Neural cell (in vitro differentiated cells): Measurements from ENCODE around the gene SCGB1D2. TPM values are rescaled to one million over a fixed set of nuclear protein-coding genes. Genes with fewer than 3 reads are reported as not detected.

Experiments
- H2AFZ ChIP-seq: fragments of 200-600, 300-800 bp; sonication (generic), shearing (Covaris generic); 2 replicates; pipeline ENCODE4 v1.6.0; 2014; ENCODE audit warnings: low read depth, mild to moderate bottlenecking, antibody characterized with exemption, low read length, moderate library complexity
- H3F3A ChIP-seq: fragments of 200-600 bp; shearing (Covaris generic); 2 replicates; pipeline ENCODE4 v1.6.1; 2016; ENCODE audit warnings: mild to moderate bottlenecking, moderate library complexity, mixed read lengths, antibody characterized with exemption, low read length; ENCODE audit not compliant: insufficient read depth, poor library complexity, severe bottlenecking
- H3K27ac ChIP-seq: fragments of 200-600, 300-800 bp; sonication (generic), shearing (Covaris generic); 2 replicates; pipeline ENCODE4 v1.5.1; 2014; ENCODE audit warnings: mild to moderate bottlenecking, low read length, moderate library complexity
- H3K27me3 ChIP-seq: fragments of 300-800, 200-600 bp; sonication (generic), shearing (Covaris generic); 2 replicates; pipeline ENCODE4 v1.6.0; 2014; ENCODE audit warnings: mild to moderate bottlenecking, low read depth, low read length, moderate library complexity; ENCODE audit not compliant: insufficient read depth
- H3K36me3 ChIP-seq: fragments of 300-800, 200-600 bp; sonication (generic), shearing (Covaris generic); 2 replicates; pipeline ENCODE4 v1.5.1; 2014; ENCODE audit warnings: mild to moderate bottlenecking, antibody characterized with exemption, low read length, moderate library complexity; ENCODE audit not compliant: insufficient read depth
- H3K4me2 ChIP-seq: fragments of 300-800, 200-600 bp; sonication (generic), shearing (Covaris generic); 2 replicates; pipeline ENCODE4 v1.6.0; 2014; ENCODE audit warnings: mild to moderate bottlenecking, low read length
- H3K4me3 ChIP-seq: fragments of 300-800, 200-600 bp; sonication (generic), shearing (Covaris generic); 2 replicates; pipeline ENCODE4 v1.5.1; 2014; ENCODE audit warnings: mild to moderate bottlenecking, low read length, moderate library complexity
- H3K79me2 ChIP-seq: fragments of 200-600 bp; shearing (Covaris generic); replicated peaks from 2 replicates; pipeline ENCODE4 v1.6.0; 2014; ENCODE audit warnings: mild to moderate bottlenecking, low read length, moderate library complexity; ENCODE audit not compliant: insufficient read depth
- H3K9ac ChIP-seq: fragments of 300-800, 200-600 bp; sonication (generic), shearing (Covaris generic); 2 replicates; pipeline ENCODE4 v1.6.1; 2016; ENCODE audit warnings: mild to moderate bottlenecking, low read length, mixed read lengths
- H3K9me2 ChIP-seq: fragments of 200-600 bp; shearing (Covaris generic); 2 replicates; pipeline ENCODE4 v1.6.1; 2016; ENCODE audit warnings: mild to moderate bottlenecking, low read length, mixed read lengths; ENCODE audit not compliant: insufficient read depth
- H3K9me3 ChIP-seq: fragments of 200-600, 300-800 bp; sonication (generic), shearing (Covaris generic); 2 replicates; pipeline ENCODE4 v1.6.1; 2016; ENCODE audit warnings: mild to moderate bottlenecking, mixed run types, low read length, moderate library complexity, mixed read lengths
- H4K20me1 ChIP-seq: fragments of 200-600 bp; shearing (Covaris generic); 2 replicates; pipeline ENCODE4 v1.6.1; 2016; ENCODE audit warnings: mild to moderate bottlenecking, mixed run types; ENCODE audit not compliant: insufficient read depth
- EP300 ChIP-seq: fragments of 450-650 bp; conservative IDR thresholded peaks from 2 replicates; pipeline ENCODE4 v1.6.1; 2014; ENCODE audit warnings: antibody characterized with exemption, mild to moderate bottlenecking, moderate library complexity; ENCODE audit not compliant: poor library complexity, severe bottlenecking
- EZH2 ChIP-seq: fragments of 200-600, 300-800 bp; shearing (Covaris generic), sonication (generic); IDR thresholded peaks from 2 replicates; pipeline ENCODE4 v1.6.1; 2014; ENCODE audit warnings: antibody characterized with exemption, low read length, borderline replicate concordance, mild to moderate bottlenecking; ENCODE audit not compliant: insufficient read depth, poor library complexity, severe bottlenecking
- MXI1 ChIP-seq: fragments of 450-650 bp; conservative IDR thresholded peaks from 2 replicates; pipeline ENCODE4 v1.6.1; 2014; ENCODE audit warnings: antibody characterized with exemption, mild to moderate bottlenecking; ENCODE audit not compliant: poor library complexity, severe bottlenecking
- POLR2AphosphoS5 ChIP-seq: IDR thresholded peaks from 2 replicates; pipeline ENCODE4 v1.6.1; 2012
- RAD21 ChIP-seq: fragments of 450-650 bp; conservative IDR thresholded peaks from 2 replicates; pipeline ENCODE4 v1.6.1; 2014; ENCODE audit warnings: antibody characterized with exemption, mild to moderate bottlenecking, moderate library complexity
- SMC3 ChIP-seq: fragments of 450-650 bp; conservative IDR thresholded peaks from 2 replicates; pipeline ENCODE4 v1.6.1; 2014; ENCODE audit warnings: antibody characterized with exemption, mild to moderate bottlenecking, moderate library complexity; ENCODE audit not compliant: poor library complexity
- TAF1 ChIP-seq: IDR thresholded peaks from 2 replicates; pipeline ENCODE4 v1.6.1; 2012; ENCODE audit warnings: low read depth
- polyA plus RNA-seq: library from polyadenylated mRNA; depleted of rRNA; stranded (reverse); fragments of >200 nt; gene quantifications from 2 replicates; pipeline ENCODE4 v1.2.3, GENCODE V29; 2014
- TF ChIP-seq, protein P1 (sequence below): fragments of 450-650 bp; IDR thresholded peaks from 2 replicates; pipeline ENCODE4 v1.5.1; 2014; ENCODE audit warnings: antibody characterized with exemption, mild to moderate bottlenecking, moderate library complexity; ENCODE audit not compliant: poor library complexity, severe bottlenecking
- TF ChIP-seq, protein P2 (sequence below): IDR thresholded peaks from 2 replicates; pipeline ENCODE4 v1.6.1; 2012; ENCODE audit warnings: borderline replicate concordance

SCGB1D2 gene
- polyA plus RNA-seq, 1 donor from 2014 or later = not detected

DNA sequence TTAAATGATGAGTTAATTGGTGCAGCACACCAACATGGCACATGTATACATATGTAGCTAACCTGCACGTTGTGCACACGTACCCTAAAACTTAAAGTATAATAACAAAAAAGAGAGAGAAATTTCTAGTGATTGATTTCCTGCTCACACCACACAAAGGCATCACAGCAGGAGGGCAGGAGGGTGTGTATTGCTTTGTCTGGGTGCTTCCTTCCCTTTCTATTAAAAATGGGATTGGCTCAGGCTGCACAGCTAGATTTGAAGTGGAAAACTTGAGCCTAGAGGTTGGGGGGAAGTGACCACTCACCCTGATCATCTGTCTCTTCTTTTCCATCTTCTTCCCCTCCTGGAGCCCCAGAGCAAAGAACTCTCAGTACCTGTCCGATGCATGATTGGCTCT, 944 bp upstream of the SCGB1D2 start:
- H3K4me2 ChIP-seq = no peak overlapping the region
- no peaks in the 10 kb centered on the region for H3K36me3 ChIP-seq
- no peak overlapping the region for H3K27ac ChIP-seq
- no peaks in the 10 kb centered on the region for H3K9me3 ChIP-seq
- H3F3A ChIP-seq = no peaks in the 10 kb centered on the region
- no peak overlapping the region for H3K9ac ChIP-seq
- H3K27me3 ChIP-seq = no peaks in the 10 kb centered on the region
- no peaks in the 10 kb centered on the region for H3K79me2 ChIP-seq
- no peak overlapping the region for H3K4me3 ChIP-seq
- no peak overlapping the region for H2AFZ ChIP-seq
- no peaks in the 10 kb centered on the region for H3K9me2 ChIP-seq
- no peaks in the 10 kb centered on the region for H4K20me1 ChIP-seq
- TF ChIP-seq SMC3 (no peak), EZH2 (no peak), POLR2AphosphoS5 (no peak), MXI1 (no peak), RAD21 (no peak), TAF1 (no peak), EP300 (no peak)
- TF ChIP-seq, protein P1, sequence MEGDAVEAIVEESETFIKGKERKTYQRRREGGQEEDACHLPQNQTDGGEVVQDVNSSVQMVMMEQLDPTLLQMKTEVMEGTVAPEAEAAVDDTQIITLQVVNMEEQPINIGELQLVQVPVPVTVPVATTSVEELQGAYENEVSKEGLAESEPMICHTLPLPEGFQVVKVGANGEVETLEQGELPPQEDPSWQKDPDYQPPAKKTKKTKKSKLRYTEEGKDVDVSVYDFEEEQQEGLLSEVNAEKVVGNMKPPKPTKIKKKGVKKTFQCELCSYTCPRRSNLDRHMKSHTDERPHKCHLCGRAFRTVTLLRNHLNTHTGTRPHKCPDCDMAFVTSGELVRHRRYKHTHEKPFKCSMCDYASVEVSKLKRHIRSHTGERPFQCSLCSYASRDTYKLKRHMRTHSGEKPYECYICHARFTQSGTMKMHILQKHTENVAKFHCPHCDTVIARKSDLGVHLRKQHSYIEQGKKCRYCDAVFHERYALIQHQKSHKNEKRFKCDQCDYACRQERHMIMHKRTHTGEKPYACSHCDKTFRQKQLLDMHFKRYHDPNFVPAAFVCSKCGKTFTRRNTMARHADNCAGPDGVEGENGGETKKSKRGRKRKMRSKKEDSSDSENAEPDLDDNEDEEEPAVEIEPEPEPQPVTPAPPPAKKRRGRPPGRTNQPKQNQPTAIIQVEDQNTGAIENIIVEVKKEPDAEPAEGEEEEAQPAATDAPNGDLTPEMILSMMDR = no peak
- TF ChIP-seq, protein P2, sequence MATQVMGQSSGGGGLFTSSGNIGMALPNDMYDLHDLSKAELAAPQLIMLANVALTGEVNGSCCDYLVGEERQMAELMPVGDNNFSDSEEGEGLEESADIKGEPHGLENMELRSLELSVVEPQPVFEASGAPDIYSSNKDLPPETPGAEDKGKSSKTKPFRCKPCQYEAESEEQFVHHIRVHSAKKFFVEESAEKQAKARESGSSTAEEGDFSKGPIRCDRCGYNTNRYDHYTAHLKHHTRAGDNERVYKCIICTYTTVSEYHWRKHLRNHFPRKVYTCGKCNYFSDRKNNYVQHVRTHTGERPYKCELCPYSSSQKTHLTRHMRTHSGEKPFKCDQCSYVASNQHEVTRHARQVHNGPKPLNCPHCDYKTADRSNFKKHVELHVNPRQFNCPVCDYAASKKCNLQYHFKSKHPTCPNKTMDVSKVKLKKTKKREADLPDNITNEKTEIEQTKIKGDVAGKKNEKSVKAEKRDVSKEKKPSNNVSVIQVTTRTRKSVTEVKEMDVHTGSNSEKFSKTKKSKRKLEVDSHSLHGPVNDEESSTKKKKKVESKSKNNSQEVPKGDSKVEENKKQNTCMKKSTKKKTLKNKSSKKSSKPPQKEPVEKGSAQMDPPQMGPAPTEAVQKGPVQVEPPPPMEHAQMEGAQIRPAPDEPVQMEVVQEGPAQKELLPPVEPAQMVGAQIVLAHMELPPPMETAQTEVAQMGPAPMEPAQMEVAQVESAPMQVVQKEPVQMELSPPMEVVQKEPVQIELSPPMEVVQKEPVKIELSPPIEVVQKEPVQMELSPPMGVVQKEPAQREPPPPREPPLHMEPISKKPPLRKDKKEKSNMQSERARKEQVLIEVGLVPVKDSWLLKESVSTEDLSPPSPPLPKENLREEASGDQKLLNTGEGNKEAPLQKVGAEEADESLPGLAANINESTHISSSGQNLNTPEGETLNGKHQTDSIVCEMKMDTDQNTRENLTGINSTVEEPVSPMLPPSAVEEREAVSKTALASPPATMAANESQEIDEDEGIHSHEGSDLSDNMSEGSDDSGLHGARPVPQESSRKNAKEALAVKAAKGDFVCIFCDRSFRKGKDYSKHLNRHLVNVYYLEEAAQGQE = no peak

DNA sequence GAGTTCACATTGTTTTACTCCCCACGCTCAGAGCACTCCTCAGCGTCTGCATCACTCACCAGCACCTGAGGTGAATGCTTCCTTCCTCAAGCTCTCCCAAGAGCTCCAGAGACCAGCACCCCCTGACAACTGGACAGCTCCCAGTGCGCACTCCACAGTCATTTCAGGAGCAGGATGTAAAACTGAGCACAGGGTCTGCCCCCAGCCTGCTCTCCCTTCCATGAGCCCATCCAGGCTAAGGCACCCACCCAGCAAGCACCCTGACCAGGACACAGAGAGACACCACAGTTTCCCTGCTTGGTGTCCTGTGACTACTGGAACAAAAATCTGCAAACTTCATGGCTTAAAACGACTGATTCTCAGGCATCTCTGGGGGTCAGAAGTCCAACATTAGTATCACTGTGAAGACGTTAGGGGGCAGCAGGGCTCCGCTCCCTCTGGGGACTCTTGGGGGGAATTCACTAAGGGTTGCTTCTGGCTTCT, 3.3 kb downstream of the SCGB1D2 start:
- no peaks in the 10 kb centered on the region for H3K9me3 ChIP-seq
- H3K9me2 ChIP-seq = no peaks in the 10 kb centered on the region
- no peaks in the 10 kb centered on the region for H4K20me1 ChIP-seq
- H3K4me3 ChIP-seq = no peak overlapping the region
- TF ChIP-seq MXI1 (no peak), SMC3 (no peak)
- TF ChIP-seq, protein P2 = no peak
- H3K4me2 ChIP-seq = no peak overlapping the region
- no peaks in the 10 kb centered on the region for H3K36me3 ChIP-seq
- no peak overlapping the region for H3K27ac ChIP-seq
- H3F3A ChIP-seq = no peaks in the 10 kb centered on the region
- H3K9ac ChIP-seq = no peak overlapping the region
- no peaks in the 10 kb centered on the region for H3K79me2 ChIP-seq
- no peaks in the 10 kb centered on the region for H3K27me3 ChIP-seq
- no peak overlapping the region for H2AFZ ChIP-seq
